ENCODE results near the gene STARD7. TPM values are rescaled to one million over a fixed set of nuclear protein-coding genes. Genes with fewer than 3 reads are reported as not detected.

Gene STARD7
- polyA plus RNA-seq, 2 of the 4 experiments (the other 2 are of a cell fraction): 101 to 136 TPM

DNA sequence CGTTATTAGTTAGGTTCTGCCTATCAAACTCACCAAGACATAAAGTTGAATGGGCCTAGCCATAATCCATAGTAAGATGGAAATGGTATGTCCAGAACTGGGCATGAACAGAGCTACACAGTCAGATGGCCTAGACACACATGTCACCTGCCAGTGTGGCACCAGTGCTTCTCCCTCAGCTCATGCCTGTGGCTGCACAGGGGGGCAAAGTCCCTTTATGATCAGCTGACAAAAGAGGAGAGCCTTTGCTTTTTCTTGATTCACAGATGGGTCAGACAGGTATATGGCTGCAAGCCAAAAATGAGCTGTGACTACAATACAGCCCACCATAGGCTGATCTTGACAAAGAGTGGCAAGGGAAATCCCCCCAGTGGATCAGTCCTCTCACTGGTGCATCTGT is 28.3 kb upstream of the STARD7 start:
- H3K4me2 ChIP-seq: no peak overlapping the region
- H3K4me3 ChIP-seq: no peak overlapping the region
- no peak for FAIRE-seq
- no peaks in the 10 kb centered on the region for H3K9me3 ChIP-seq
- no peak overlapping the region for H3K27ac ChIP-seq
- TF ChIP-seq NR3C1 (IDR thresholded peaks at IDR 0.05) (no peak), EHMT2 (IDR thresholded peaks at IDR 0.05; ENCODE audit: low read depth) (no peak), GATA3 (IDR thresholded peaks at IDR 0.05; ENCODE audit: borderline replicate concordance) (no peak), MAZ (IDR thresholded peaks at IDR 0.05; ENCODE audit: borderline replicate concordance, low read depth, low read length) (no peak)
- TF ChIP-seq, protein P1, sequence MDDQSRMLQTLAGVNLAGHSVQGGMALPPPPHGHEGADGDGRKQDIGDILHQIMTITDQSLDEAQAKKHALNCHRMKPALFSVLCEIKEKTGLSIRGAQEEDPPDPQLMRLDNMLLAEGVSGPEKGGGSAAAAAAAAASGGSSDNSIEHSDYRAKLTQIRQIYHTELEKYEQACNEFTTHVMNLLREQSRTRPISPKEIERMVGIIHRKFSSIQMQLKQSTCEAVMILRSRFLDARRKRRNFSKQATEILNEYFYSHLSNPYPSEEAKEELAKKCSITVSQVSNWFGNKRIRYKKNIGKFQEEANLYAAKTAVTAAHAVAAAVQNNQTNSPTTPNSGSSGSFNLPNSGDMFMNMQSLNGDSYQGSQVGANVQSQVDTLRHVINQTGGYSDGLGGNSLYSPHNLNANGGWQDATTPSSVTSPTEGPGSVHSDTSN (IDR thresholded peaks at IDR 0.05): no peak
- POLR2A ChIA-PET: no interaction called here
- no peak for DNase-seq (ENCODE audit: low read depth in 1 of 2, low spot score in 1 of 2)
- 100% methylated on average over 1 of the region's 1 CpG for WGBS (ENCODE audit: missing lambda C conversion rate)
- ATAC-seq: no peak
- CTCF ChIA-PET: interaction anchor here (1.0 to 1.5 kb wide), 5 partner anchors 14 to 244 kb away, joined by 3 to 4 read pairs (median 3); no protein-coding TSS in a partner anchor
- no peaks in the 10 kb centered on the region for H3K4me1 ChIP-seq

DNA sequence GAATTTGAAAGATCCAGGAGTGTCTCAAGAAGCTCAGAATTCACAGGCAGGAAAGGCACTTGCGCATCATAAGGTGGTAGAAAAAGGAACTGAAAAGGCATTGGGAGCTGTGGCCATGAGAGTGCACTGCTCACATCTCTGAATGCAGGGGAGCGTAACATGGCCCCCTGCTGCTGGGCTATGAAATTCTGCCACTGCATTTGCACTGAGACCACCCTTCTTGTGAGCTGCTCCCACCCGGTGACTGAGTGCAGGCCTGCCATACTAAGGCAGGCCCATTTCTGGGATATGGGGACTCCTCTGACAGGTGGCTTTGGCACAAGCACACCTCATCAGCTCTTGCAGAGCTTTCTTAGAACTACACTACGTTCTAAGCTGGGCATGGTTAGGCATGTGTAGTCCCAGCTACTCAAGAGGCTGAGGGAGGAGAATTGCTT is 25.3 kb upstream of the STARD7 start:
- FAIRE-seq: no peak
- WGBS (ENCODE audit: missing lambda C conversion rate): 82% methylated on average over 4 of the region's 4 CpGs
- TF ChIP-seq ESRRA (IDR thresholded peaks at IDR 0.05; ENCODE audit: borderline replicate concordance, low read length) (no peak), RCOR1 (IDR thresholded peaks at IDR 0.05; ENCODE audit: low read depth, low read length) (no peak), KDM1A (IDR thresholded peaks at IDR 0.05; ENCODE audit: low read depth) (no peak), RNF2 (IDR thresholded peaks at IDR 0.05; ENCODE audit: borderline replicate concordance, low read depth) (no peak), HOXB13 (CRISPR knock-in tag; IDR thresholded peaks at IDR 0.05; ENCODE audit: low read depth) (no peak), ZNF302 (CRISPR knock-in tag; IDR thresholded peaks at IDR 0.05) (no peak), JUNB (IDR thresholded peaks at IDR 0.05) (no peak), MYC (IDR thresholded peaks at IDR 0.05; ENCODE audit: borderline replicate concordance, low read length) (no peak), MAFK (IDR thresholded peaks at IDR 0.05; ENCODE audit: partially characterized antibody) (no peak)
- TF ChIP-seq, protein P2, sequence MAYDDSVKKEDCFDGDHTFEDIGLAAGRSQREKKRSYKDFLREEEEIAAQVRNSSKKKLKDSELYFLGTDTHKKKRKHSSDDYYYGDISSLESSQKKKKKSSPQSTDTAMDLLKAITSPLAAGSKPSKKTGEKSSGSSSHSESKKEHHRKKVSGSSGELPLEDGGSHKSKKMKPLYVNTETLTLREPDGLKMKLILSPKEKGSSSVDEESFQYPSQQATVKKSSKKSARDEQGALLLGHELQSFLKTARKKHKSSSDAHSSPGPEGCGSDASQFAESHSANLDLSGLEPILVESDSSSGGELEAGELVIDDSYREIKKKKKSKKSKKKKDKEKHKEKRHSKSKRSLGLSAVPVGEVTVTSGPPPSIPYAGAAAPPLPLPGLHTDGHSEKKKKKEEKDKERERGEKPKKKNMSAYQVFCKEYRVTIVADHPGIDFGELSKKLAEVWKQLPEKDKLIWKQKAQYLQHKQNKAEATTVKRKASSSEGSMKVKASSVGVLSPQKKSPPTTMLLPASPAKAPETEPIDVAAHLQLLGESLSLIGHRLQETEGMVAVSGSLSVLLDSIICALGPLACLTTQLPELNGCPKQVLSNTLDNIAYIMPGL (CRISPR knock-in tag; IDR thresholded peaks at IDR 0.05; ENCODE audit: borderline replicate concordance): no peak
- Histone ChIP-seq H3K4me1 (no peaks in the 10 kb centered on the region), H3K4me2 (no peak overlapping the region), H3K4me3 (no peak overlapping the region), H3K9me3 (no peaks in the 10 kb centered on the region), H3K27ac (no peak overlapping the region)
- POLR2A ChIA-PET: no interaction called here
- DNase-seq (ENCODE audit: low read depth in 1 of 2, low spot score in 1 of 2): no peak
- CTCF ChIA-PET: interaction anchor here (0.9 to 2.3 kb wide), 4 partner anchors 17 to 241 kb away, joined by 3 to 12 read pairs (median 4); no protein-coding TSS in a partner anchor
- ATAC-seq: no peak; a peak in 1 of 6 replicates

DNA sequence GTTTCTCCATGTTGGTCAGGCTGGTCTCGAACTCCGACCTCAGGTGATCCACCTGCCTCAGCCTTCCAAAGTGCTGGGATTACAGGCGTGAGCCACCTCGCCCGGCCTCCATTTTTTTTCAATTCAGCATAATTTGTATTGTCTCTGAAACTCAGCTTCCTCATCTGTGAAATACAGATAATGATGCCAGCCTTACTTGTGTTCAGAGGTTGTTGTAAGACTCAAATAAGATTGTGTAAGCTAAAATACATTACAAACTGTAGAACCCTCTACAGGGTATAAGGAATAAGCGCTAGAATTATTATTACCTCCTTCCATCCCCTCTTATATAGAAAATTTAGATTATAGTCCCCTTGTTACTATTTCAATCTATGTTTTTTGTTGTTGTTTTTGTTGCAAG is 24.8 kb upstream of the STARD7 start:
- POLR2A ChIA-PET: no interaction called here
- CTCF ChIA-PET: interaction anchor here (0.8 to 2.3 kb wide), 5 partner anchors 17 to 241 kb away, joined by 3 to 12 read pairs (median 4); no protein-coding TSS in a partner anchor
- Histone ChIP-seq H3K9me3 (no peaks in the 10 kb centered on the region), H3K27ac (no peak overlapping the region), H3K4me2 (no peak overlapping the region), H3K4me1 (no peaks in the 10 kb centered on the region), H3K4me3 (no peak overlapping the region)
- no peak for ATAC-seq
- TF ChIP-seq RFX5 (IDR thresholded peaks at IDR 0.05) (no peak), CHD2 (IDR thresholded peaks at IDR 0.05; ENCODE audit: low read length, partially characterized antibody) (no peak), POLR2AphosphoS2 (conservative IDR thresholded peaks at IDR 0.05; ENCODE audit: low read length) (no peak), KDM5A (IDR thresholded peaks at IDR 0.05) (no peak), PHF8 (IDR thresholded peaks at IDR 0.05; ENCODE audit: borderline replicate concordance, low read depth) (no peak), EHMT2 (IDR thresholded peaks at IDR 0.05; ENCODE audit: low read depth) (no peak), MAZ (IDR thresholded peaks at IDR 0.05; ENCODE audit: borderline replicate concordance, low read depth, low read length) (no peak), HDAC2 (IDR thresholded peaks at IDR 0.05) (no peak), MAFK (IDR thresholded peaks at IDR 0.05; ENCODE audit: partially characterized antibody) (no peak)
- TF ChIP-seq, protein P3, sequence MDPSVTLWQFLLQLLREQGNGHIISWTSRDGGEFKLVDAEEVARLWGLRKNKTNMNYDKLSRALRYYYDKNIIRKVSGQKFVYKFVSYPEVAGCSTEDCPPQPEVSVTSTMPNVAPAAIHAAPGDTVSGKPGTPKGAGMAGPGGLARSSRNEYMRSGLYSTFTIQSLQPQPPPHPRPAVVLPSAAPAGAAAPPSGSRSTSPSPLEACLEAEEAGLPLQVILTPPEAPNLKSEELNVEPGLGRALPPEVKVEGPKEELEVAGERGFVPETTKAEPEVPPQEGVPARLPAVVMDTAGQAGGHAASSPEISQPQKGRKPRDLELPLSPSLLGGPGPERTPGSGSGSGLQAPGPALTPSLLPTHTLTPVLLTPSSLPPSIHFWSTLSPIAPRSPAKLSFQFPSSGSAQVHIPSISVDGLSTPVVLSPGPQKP (IDR thresholded peaks at IDR 0.05; ENCODE audit: low read depth, low read length): no peak
- TF ChIP-seq, protein P4, sequence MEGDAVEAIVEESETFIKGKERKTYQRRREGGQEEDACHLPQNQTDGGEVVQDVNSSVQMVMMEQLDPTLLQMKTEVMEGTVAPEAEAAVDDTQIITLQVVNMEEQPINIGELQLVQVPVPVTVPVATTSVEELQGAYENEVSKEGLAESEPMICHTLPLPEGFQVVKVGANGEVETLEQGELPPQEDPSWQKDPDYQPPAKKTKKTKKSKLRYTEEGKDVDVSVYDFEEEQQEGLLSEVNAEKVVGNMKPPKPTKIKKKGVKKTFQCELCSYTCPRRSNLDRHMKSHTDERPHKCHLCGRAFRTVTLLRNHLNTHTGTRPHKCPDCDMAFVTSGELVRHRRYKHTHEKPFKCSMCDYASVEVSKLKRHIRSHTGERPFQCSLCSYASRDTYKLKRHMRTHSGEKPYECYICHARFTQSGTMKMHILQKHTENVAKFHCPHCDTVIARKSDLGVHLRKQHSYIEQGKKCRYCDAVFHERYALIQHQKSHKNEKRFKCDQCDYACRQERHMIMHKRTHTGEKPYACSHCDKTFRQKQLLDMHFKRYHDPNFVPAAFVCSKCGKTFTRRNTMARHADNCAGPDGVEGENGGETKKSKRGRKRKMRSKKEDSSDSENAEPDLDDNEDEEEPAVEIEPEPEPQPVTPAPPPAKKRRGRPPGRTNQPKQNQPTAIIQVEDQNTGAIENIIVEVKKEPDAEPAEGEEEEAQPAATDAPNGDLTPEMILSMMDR (IDR thresholded peaks at IDR 0.05): no peak
- DNase-seq (ENCODE audit: low read depth in 1 of 2, low spot score in 1 of 2): no peak
- WGBS (ENCODE audit: missing lambda C conversion rate): 79% methylated on average over 6 of the region's 6 CpGs
- FAIRE-seq: no peak

Measured in A549 (cell line).